ENCODE measurements around the gene FERMT2. TPM values are rescaled to one million over a fixed set of nuclear protein-coding genes. Genes with fewer than 3 reads are reported as not detected.

The FERMT2 gene
- total RNA-seq, 1 donor from 2014 or later, result 44.4 TPM

GRCh38 chr14:52891800-52892199 is 59.0 kb downstream of the FERMT2 start:
- peaks cover 2% of the 10 kb centered on the region for H3K4me1 Mint-ChIP-seq (ENCODE audit: low read depth)
- no peaks in the 10 kb centered on the region for H3K27me3 Mint-ChIP-seq
- H3K4me3 Mint-ChIP-seq (ENCODE audit: low read depth), result no peak overlapping the region
- H3K36me3 Mint-ChIP-seq (ENCODE audit: insufficient read depth), result peaks cover 15% of the 10 kb centered on the region
- no peak overlapping the region for H3K27ac Mint-ChIP-seq
- no peaks in the 10 kb centered on the region for H3K9me3 Mint-ChIP-seq (ENCODE audit: low read depth)
- no peak for TF ChIP-seq CTCF (IDR thresholded peaks at IDR 0.05; ENCODE audit: unreplicated experiment)
- DNase-seq (ENCODE audit: low spot score, unreplicated experiment), result no peak

- H3K36me3 Mint-ChIP-seq (ENCODE audit: insufficient read depth), result peaks cover 15% of the 10 kb centered on the region
- no peak for DNase-seq (ENCODE audit: low spot score, unreplicated experiment)
- H3K27me3 Mint-ChIP-seq, result no peaks in the 10 kb centered on the region
- peak overlapping the region; percentile 2 for H3K27ac Mint-ChIP-seq
- H3K4me3 Mint-ChIP-seq (ENCODE audit: low read depth), result no peak overlapping the region
- no peak for TF ChIP-seq CTCF (IDR thresholded peaks at IDR 0.05; ENCODE audit: unreplicated experiment)
- no peaks in the 10 kb centered on the region for H3K9me3 Mint-ChIP-seq (ENCODE audit: low read depth)
- peaks cover 2% of the 10 kb centered on the region for H3K4me1 Mint-ChIP-seq (ENCODE audit: low read depth)
Measured at GRCh38 chr14:52888839-52889838, 61.7 kb downstream of the FERMT2 start.

GRCh38 chr14:52888159-52888558 is 62.7 kb downstream of the FERMT2 start:
- DNase-seq (ENCODE audit: low spot score, unreplicated experiment), result no peak
- no peak for TF ChIP-seq CTCF (IDR thresholded peaks at IDR 0.05; ENCODE audit: unreplicated experiment)
- peaks cover 2% of the 10 kb centered on the region for H3K4me1 Mint-ChIP-seq (ENCODE audit: low read depth)
- H3K4me3 Mint-ChIP-seq (ENCODE audit: low read depth), result no peak overlapping the region
- no peak overlapping the region for H3K27ac Mint-ChIP-seq
- H3K27me3 Mint-ChIP-seq, result no peaks in the 10 kb centered on the region
- H3K9me3 Mint-ChIP-seq (ENCODE audit: low read depth), result peaks cover 4% of the 10 kb centered on the region
- peaks cover 18% of the 10 kb centered on the region for H3K36me3 Mint-ChIP-seq (ENCODE audit: insufficient read depth)

- H3K4me3 Mint-ChIP-seq (ENCODE audit: low read depth), result no peak overlapping the region
- H3K9me3 Mint-ChIP-seq (ENCODE audit: low read depth), result peaks cover 4% of the 10 kb centered on the region
- DNase-seq (ENCODE audit: low spot score, unreplicated experiment), result no peak
- no peaks in the 10 kb centered on the region for H3K27me3 Mint-ChIP-seq
- TF ChIP-seq CTCF (IDR thresholded peaks at IDR 0.05; ENCODE audit: unreplicated experiment), result no peak
- H3K36me3 Mint-ChIP-seq (ENCODE audit: insufficient read depth), result peaks cover 14% of the 10 kb centered on the region
- H3K27ac Mint-ChIP-seq, result no peak overlapping the region
- peaks cover 2% of the 10 kb centered on the region for H3K4me1 Mint-ChIP-seq (ENCODE audit: low read depth)
Measured at GRCh38 chr14:52885230-52885629, 65.6 kb downstream of the FERMT2 start.

- Mint-ChIP-seq H3K4me1 (ENCODE audit: low read depth) (peaks cover 2% of the 10 kb centered on the region), H3K9me3 (ENCODE audit: low read depth) (peaks cover 4% of the 10 kb centered on the region), H3K4me3 (ENCODE audit: low read depth) (no peak overlapping the region), H3K27ac (peak overlapping the region; percentile 57), H3K27me3 (no peaks in the 10 kb centered on the region), H3K36me3 (ENCODE audit: insufficient read depth) (peaks cover 14% of the 10 kb centered on the region)
- no peak for DNase-seq (ENCODE audit: low spot score, unreplicated experiment)
- TF ChIP-seq CTCF (IDR thresholded peaks at IDR 0.05; ENCODE audit: unreplicated experiment), result no peak
Measured at GRCh38 chr14:52883658-52884057, 67.2 kb downstream of the FERMT2 start.

Measured in progenitor cell of endocrine pancreas (in vitro differentiated cells).